Stomach (tissue), 4 donors: ENCODE data around the gene KITLG.

Source experiments
- EP300 ChIP-seq: sonication (generic); formaldehyde crosslinking; IDR thresholded peaks from one replicate; pipeline ENCODE4 v1.6.1; 2017; ENCODE audit warnings: antibody characterized with exemption
- POLR2A ChIP-seq, 4 donors: fragments of 450-650 bp; IDR thresholded peaks; one replicate each; pipeline ENCODE4 v1.6.1; 2016; ENCODE audit warnings: antibody characterized with exemption in 4 of 4, control low read depth in 2 of 4, mild to moderate bottlenecking in 1 of 4, moderate library complexity in 1 of 4
- POLR2AphosphoS5 ChIP-seq, 3 donors: sonication (generic); formaldehyde crosslinking; IDR thresholded peaks; one replicate each; pipeline ENCODE4 v1.6.1; 2016; ENCODE audit warnings: antibody characterized with exemption in 3 of 3
- TF ChIP-seq, protein P1 (sequence below), 7 experiments: fragments of 450-650 bp in 4 of 7; fragments of 200-600 bp in 3 of 7; sonication (generic) in 3 of 7; IDR thresholded peaks; one replicate each; pipeline ENCODE4 v1.5.1; 2016 to 2019; ENCODE audit warnings: antibody characterized with exemption in 7 of 7, control low read depth in 2 of 7, mild to moderate bottlenecking in 1 of 7

- TF ChIP-seq, protein P1, sequence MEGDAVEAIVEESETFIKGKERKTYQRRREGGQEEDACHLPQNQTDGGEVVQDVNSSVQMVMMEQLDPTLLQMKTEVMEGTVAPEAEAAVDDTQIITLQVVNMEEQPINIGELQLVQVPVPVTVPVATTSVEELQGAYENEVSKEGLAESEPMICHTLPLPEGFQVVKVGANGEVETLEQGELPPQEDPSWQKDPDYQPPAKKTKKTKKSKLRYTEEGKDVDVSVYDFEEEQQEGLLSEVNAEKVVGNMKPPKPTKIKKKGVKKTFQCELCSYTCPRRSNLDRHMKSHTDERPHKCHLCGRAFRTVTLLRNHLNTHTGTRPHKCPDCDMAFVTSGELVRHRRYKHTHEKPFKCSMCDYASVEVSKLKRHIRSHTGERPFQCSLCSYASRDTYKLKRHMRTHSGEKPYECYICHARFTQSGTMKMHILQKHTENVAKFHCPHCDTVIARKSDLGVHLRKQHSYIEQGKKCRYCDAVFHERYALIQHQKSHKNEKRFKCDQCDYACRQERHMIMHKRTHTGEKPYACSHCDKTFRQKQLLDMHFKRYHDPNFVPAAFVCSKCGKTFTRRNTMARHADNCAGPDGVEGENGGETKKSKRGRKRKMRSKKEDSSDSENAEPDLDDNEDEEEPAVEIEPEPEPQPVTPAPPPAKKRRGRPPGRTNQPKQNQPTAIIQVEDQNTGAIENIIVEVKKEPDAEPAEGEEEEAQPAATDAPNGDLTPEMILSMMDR (IDR thresholded peaks at IDR 0.05) = no peak
- TF ChIP-seq POLR2A (IDR thresholded peaks at IDR 0.05) (no peak), POLR2AphosphoS5 (IDR thresholded peaks at IDR 0.05) (no peak), EP300 (no peak)
These were observed 17.1 kb upstream of the KITLG start for GRCh38 chr12:88597365-88597764.
